ENCODE results near the gene SLCO4A1. TPM values are rescaled to one million over a fixed set of nuclear protein-coding genes. Genes with fewer than 3 reads are reported as not detected.

The SLCO4A1 gene
- total and polyA plus RNA-seq, 2 donors (not counting 3 experiments of a cell fraction or from before 2014, with no cell fraction given), result 1.4 to 4.1 TPM

- Histone ChIP-seq H3K9me1 (replicated peaks; ENCODE audit: control insufficient read depth, extremely low read depth, insufficient read depth, low read length) (no peaks in the 10 kb centered on the region), H3K79me2 (ENCODE audit: control insufficient read depth, insufficient read depth, low read length) (no peaks in the 10 kb centered on the region), H3K9ac (replicated peaks; ENCODE audit: extremely low read depth, insufficient read depth, low read length) (no peak overlapping the region), H3K9me3 (replicated peaks; ENCODE audit: control insufficient read depth, insufficient read depth, low read length) (no peaks in the 10 kb centered on the region), H3K4me2 (ENCODE audit: insufficient read depth, low read length) (no peak overlapping the region), H2AFZ (ENCODE audit: low read depth, low read length) (no peak overlapping the region), H3K4me1 (ENCODE audit: control insufficient read depth, extremely low read depth, insufficient read depth, low read length) (peaks cover 20% of the 10 kb centered on the region), H3K27ac (ENCODE audit: insufficient read depth, low read depth, low read length) (no peak overlapping the region), H3K27me3 (ENCODE audit: control insufficient read depth in 2 of 2, insufficient read depth in 2 of 2, low read length in 2 of 2) (no peaks in the 10 kb centered on the region), H4K20me1 (replicated peaks; ENCODE audit: control insufficient read depth, extremely low read depth, insufficient read depth, low read length) (no peaks in the 10 kb centered on the region), H3K36me3 (ENCODE audit: control insufficient read depth in 2 of 2, extremely low read depth in 1 of 2, insufficient read depth in 2 of 2, low read length in 2 of 2) (no peaks in the 10 kb centered on the region), H3K4me3 (replicated peaks in 1 of 3; ENCODE audit: insufficient read depth in 1 of 3, low read depth in 1 of 3, low read length in 3 of 3) (no peak overlapping the region)
- ChIA-PET POLR2A (no interaction called here), CTCF (no interaction called here)
- DNase-seq (ENCODE audit: low read depth, low spot score), result no peak
- dilution Hi-C loops (cut with MboI; ENCODE audit: extremely low pct_ligation_motif_present, low sequenced_read_pairs), result no loop called here
- intact Hi-C loops (cut with micrococcal nuclease), result loop anchor here (1.0 kb wide), 1 partner anchor 27 kb away; no protein-coding TSS in a partner anchor
- BruUV-seq (replicated peaks), result no TSS peak
- FAIRE-seq, result no peak
- TF ChIP-seq EZH2 (IDR thresholded peaks at IDR 0.05; ENCODE audit: borderline replicate concordance, low read depth, low read length, severe bottlenecking) (no peak), POLR2AphosphoS5 (IDR thresholded peaks at IDR 0.05; ENCODE audit: insufficient read depth, low read depth, low read length) (no peak), MAX (IDR thresholded peaks at IDR 0.05; ENCODE audit: insufficient read depth, insufficient read length) (no peak)
Observed at GRCh38 chr20:62624719-62625453, 17.4 kb upstream of the SLCO4A1 start.

DNA sequence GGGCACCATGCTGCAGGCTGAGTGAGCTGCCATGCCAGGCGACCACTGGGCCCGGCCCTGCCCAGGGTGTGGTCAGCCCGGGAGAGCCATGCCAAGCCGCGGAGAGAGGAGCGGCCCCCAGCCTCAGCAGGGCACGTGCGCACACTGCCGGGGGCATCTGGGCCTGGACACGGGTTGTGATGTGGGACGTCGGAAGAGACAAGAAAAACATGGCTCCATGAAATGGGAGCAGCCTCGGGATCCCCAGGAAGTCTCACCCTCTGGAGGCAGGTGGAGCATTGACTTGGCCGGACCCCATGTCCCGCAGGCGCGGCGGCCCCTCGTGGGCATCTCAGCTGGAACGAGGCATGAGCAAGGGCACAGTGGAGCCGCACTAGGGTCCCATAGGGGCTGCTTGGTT is 16.8 kb upstream of the SLCO4A1 start:
- Histone ChIP-seq H3K4me2 (ENCODE audit: insufficient read depth, low read length) (no peak overlapping the region), H3K9ac (replicated peaks; ENCODE audit: extremely low read depth, insufficient read depth, low read length) (no peak overlapping the region), H3K79me2 (ENCODE audit: control insufficient read depth, insufficient read depth, low read length) (no peaks in the 10 kb centered on the region), H3K27me3 (ENCODE audit: control insufficient read depth in 2 of 2, insufficient read depth in 2 of 2, low read length in 2 of 2) (no peaks in the 10 kb centered on the region), H3K4me1 (ENCODE audit: control insufficient read depth, extremely low read depth, insufficient read depth, low read length) (peaks cover 20% of the 10 kb centered on the region), H3K36me3 (ENCODE audit: control insufficient read depth in 2 of 2, extremely low read depth in 1 of 2, insufficient read depth in 2 of 2, low read length in 2 of 2) (no peaks in the 10 kb centered on the region), H3K9me3 (replicated peaks; ENCODE audit: control insufficient read depth, insufficient read depth, low read length) (no peaks in the 10 kb centered on the region), H3K4me3 (replicated peaks in 1 of 3; ENCODE audit: insufficient read depth in 1 of 3, low read depth in 1 of 3, low read length in 3 of 3) (no peak overlapping the region), H3K9me1 (replicated peaks; ENCODE audit: control insufficient read depth, extremely low read depth, insufficient read depth, low read length) (no peaks in the 10 kb centered on the region), H3K27ac (ENCODE audit: insufficient read depth, low read depth, low read length) (no peak overlapping the region), H2AFZ (ENCODE audit: low read depth, low read length) (no peak overlapping the region), H4K20me1 (replicated peaks; ENCODE audit: control insufficient read depth, extremely low read depth, insufficient read depth, low read length) (no peaks in the 10 kb centered on the region)
- ChIA-PET POLR2A (no interaction called here), CTCF (no interaction called here)
- dilution Hi-C loops (cut with MboI; ENCODE audit: extremely low pct_ligation_motif_present, low sequenced_read_pairs) (no loop called here), intact Hi-C loops (cut with micrococcal nuclease) (no loop called here)
- BruUV-seq (replicated peaks), result no TSS peak
- DNase-seq (ENCODE audit: low read depth, low spot score) (no peak), FAIRE-seq (no peak)
- no peak for TF ChIP-seq FOS (IDR thresholded peaks at IDR 0.05; ENCODE audit: borderline replicate concordance, insufficient read depth, low read length)
- no peak for TF ChIP-seq POLR2A (IDR thresholded peaks at IDR 0.05; ENCODE audit: low read depth, low read length)
- no peak for TF ChIP-seq EZH2 (IDR thresholded peaks at IDR 0.05; ENCODE audit: borderline replicate concordance, low read depth, low read length, severe bottlenecking)
- TF ChIP-seq GATA2 (IDR thresholded peaks at IDR 0.05; ENCODE audit: insufficient read depth, insufficient read length, low read depth, low read length), result no peak
- TF ChIP-seq JUN (IDR thresholded peaks at IDR 0.05; ENCODE audit: borderline replicate concordance, insufficient read depth, insufficient read length, low read depth), result no peak
- no peak for TF ChIP-seq POLR2AphosphoS5 (IDR thresholded peaks at IDR 0.05; ENCODE audit: insufficient read depth, low read depth, low read length)
- no peak for TF ChIP-seq MAX (IDR thresholded peaks at IDR 0.05; ENCODE audit: insufficient read depth, insufficient read length)
- TF ChIP-seq CTCF (IDR thresholded peaks at IDR 0.05; ENCODE audit: extremely low read depth in 1 of 2, insufficient read depth in 1 of 2, low read depth in 1 of 2, low read length in 2 of 2), result no peak
- TF ChIP-seq MYC (IDR thresholded peaks at IDR 0.05; ENCODE audit: low read depth, low read length), result no peak
